NAMALWA (cell line): ENCODE results near the gene MARK3.

ENCODE experiments used
- DNase-seq: peaks from one replicate; pipeline ENCODE4 v3.0.0-alpha.2; 2015; ENCODE audit warnings: low spot score

The MARK3 gene

GRCh38 chr14:103436533-103436932 is 51.3 kb downstream of the MARK3 start:
- DNase-seq = no peak

GRCh38 chr14:103442288-103442687 is 57.1 kb downstream of the MARK3 start:
- DNase-seq = no peak

GRCh38 chr14:103443111-103443510 is 57.9 kb downstream of the MARK3 start:
- DNase-seq = no peak

GRCh38 chr14:103444837-103445524 is 59.8 kb downstream of the MARK3 start:
- no peak for DNase-seq

- no peak for DNase-seq
Measured at GRCh38 chr14:103445806-103446205, 60.6 kb downstream of the MARK3 start.

GRCh38 chr14:103448097-103448496 is 62.9 kb downstream of the MARK3 start:
- DNase-seq = no peak

- no peak for DNase-seq
Measured at GRCh38 chr14:103449634-103450161, 64.5 kb downstream of the MARK3 start.

- DNase-seq = no peak
Measured at GRCh38 chr14:103450416-103450815, 65.2 kb downstream of the MARK3 start.

- DNase-seq = no peak
Measured at GRCh38 chr14:103451401-103451800, 66.2 kb downstream of the MARK3 start.

GRCh38 chr14:103453791-103454190 is 68.6 kb downstream of the MARK3 start:
- DNase-seq = no peak

GRCh38 chr14:103456167-103456835 is 71.1 kb downstream of the MARK3 start:
- no peak for DNase-seq

GRCh38 chr14:103460415-103460814 is 75.2 kb downstream of the MARK3 start:
- no peak for DNase-seq

GRCh38 chr14:103463149-103463548 is 77.9 kb downstream of the MARK3 start:
- DNase-seq = no peak

- no peak for DNase-seq
Measured at GRCh38 chr14:103463851-103464250, 78.6 kb downstream of the MARK3 start.

- no peak for DNase-seq
Measured at GRCh38 chr14:103472939-103473338, 87.7 kb downstream of the MARK3 start.

- no peak for DNase-seq
Measured at GRCh38 chr14:103474893-103475292, 89.7 kb downstream of the MARK3 start.

- DNase-seq = no peak
Measured at GRCh38 chr14:103476065-103476464, 90.8 kb downstream of the MARK3 start.

- DNase-seq = no peak
Measured at GRCh38 chr14:103476631-103477030, 91.4 kb downstream of the MARK3 start.

GRCh38 chr14:103480595-103480994 is 95.4 kb downstream of the MARK3 start:
- peak; percentile 21 for DNase-seq

GRCh38 chr14:103483600-103483999 is 98.4 kb downstream of the MARK3 start:
- DNase-seq = no peak

- DNase-seq = no peak
Measured at GRCh38 chr14:103485504-103485903, 100.3 kb downstream of the MARK3 start.

GRCh38 chr14:103488071-103488470 is 102.9 kb downstream of the MARK3 start:
- DNase-seq = no peak

- no peak for DNase-seq
Measured at GRCh38 chr14:103488960-103489359, 103.7 kb downstream of the MARK3 start.

- no peak for DNase-seq
Measured at GRCh38 chr14:103489621-103490020, 104.4 kb downstream of the MARK3 start.
